NCI-H226 (cell line): ENCODE data around the gene VAV3.
A peak's percentile ranks its signal among the peaks of the same experiment; 100 is the strongest.
"Not testable (repeated sequence)": the region's sequence is repeated elsewhere in the genome, so short reads cannot be mapped to it uniquely, and the experiment has no call there.

ENCODE experiments used
- DNase-seq: peaks from one replicate; pipeline ENCODE4 v3.0.0-alpha.2; 2015

VAV3 gene

DNA sequence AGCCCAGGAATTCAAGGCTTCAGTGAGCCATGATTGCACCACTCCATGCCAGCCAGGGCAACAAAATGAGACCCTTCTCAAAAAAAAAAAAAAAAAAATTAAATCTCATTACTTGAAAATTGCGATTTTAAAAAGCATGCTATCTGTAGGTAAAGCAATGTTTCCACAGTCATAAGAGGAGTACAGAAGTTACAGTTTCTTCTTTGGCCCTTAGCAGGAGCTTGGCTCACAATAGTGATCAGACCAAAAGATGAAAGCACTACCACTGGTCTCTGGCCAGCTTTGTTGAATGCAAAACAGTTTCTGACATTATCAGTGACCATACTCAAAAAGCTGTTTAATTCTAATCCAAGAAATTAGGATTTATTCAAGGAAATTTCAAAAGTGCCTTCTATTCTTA, 31.2 kb downstream of the VAV3 start:
- no peak for DNase-seq

DNA sequence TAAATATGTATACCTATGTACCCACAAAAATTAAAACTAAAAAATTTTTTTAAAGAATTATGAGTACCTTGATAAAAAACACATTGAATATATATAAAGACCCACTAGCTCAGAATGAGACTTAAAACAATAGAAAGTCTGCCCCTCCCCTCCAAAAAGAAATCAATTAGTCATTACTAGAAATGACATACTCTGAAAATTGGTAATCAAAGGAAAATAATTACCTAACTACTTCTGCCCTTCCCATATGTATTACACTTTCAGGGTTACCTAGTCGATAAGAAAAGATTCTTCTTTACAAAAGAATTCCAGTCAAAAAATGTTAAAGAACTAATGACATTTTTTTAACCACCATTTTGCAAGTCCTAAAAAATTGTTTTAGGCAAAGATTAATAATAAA, 34.7 kb downstream of the VAV3 start:
- no peak for DNase-seq

DNA sequence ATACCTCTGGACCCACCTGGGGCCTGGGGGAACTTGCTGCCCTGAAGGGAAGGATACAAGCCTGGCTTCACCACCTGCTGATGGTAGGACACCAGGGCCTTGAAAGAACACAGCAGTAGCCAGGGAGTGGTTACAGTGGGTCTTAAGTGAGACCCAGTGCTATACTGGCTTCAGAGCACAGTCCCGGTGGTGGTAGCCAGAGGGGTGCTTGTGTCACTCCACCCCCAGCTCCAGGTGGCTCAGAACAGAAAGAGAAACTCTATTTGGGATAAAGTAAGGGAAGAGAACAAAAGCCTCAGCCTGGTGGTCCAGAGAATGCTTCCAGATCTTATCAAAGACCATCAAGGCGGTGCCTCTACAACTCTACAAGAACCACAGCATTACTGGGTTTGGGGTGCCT, 37.2 kb downstream of the VAV3 start:
- no peak for DNase-seq

DNA sequence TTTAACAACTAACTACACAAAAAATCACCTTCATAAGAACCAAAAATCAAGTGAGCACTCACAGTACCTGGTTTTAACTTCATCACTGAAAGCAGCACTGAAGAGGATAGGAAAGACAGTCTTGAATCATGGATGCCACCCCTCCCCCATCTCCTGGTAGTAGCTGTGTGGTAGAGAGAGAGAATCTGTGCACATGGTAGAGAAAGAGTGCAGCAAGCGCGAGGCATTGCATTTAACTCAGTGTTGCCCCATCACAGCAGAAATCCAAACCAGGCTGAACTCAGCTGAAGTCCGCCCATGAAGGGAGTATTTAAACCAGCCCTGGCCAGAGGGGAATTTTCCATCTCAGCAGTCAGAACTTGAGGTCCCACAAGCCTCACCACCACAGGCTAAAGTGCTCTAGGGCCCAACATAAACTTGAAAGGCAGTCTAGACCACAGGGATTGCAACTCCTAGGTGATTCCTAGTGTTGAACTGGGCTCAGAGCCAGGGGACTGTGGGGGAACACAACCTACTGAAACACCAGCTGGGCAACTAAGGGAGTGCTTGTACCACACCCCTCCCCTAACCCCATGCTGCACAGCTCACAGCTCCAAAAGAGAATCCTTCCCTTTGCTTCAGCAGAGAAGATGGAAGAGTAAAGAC, 38.4 kb downstream of the VAV3 start:
- peak; percentile 63 for DNase-seq

DNA sequence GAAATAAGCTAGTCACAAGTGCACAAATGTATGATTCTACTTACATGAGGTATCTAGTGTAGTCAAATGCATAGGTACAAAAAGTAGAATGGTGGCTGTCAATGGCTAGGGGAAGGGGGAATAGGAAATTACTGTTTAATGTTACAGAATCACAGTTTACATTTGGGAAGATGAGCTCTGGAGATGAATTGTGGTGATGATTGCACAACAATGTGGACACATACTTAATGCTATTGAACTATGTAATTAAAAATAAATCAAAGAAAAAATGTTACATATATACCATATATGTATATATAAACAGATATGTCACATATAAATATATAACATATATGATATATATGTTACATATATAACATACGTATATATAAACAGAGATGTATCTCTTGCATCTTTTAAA, 39.4 kb downstream of the VAV3 start:
- DNase-seq: no peak

DNA sequence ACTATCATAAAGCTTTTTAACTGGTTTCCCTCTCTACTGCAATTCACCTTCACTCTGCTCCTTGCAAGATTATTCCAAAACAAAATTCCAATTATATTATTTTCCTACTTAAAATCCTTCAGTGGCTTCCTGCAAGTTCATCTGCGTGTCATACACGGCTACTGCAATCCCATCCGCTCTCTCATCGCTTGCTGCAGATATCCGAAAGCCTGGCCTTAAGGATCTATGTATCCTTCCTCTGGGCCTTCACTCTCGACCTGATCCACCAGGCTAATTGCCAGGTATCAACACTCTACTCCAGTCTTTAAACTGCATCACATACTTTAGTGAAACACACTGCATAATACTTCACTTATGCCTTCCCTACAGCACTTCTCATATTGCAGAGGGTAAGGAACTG, 44.0 kb downstream of the VAV3 start:
- no peak for DNase-seq

DNA sequence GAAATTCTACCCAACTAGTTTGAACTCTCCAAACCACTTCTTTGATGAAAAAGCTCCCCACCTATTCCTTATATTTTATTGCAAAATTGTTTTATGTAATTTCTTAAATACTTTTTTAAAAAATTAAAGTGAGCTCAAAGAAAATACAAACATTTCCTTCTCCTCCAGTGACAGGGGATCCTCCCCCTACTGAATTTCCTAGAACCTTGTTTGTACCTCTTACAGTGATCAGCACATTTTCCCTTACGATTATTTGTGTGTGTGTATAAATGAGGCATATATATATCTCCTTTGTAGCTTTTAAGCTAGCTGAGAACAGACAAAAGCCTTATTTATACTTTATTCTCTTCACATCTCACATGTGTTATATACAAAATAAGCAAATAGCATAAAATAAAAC, 44.4 kb downstream of the VAV3 start:
- no peak for DNase-seq

DNA sequence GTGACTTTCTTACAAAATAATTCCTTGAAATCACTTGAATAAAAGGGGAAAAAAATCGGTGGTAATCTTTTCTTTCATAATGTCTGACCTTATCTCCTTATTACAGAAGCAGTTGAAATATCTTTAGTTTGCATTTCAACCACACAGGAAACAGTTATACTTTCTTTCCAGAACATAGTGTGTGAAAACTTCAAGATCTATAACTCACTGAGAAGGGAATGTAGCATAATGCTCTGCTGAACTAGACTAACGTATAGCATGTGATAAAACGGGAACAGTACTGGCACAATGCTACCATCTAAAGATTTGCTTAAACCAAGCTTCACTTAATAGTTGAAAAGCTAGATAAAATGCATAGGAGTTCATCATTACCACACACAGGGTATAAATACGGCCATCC, 45.0 kb downstream of the VAV3 start:
- no peak for DNase-seq

DNA sequence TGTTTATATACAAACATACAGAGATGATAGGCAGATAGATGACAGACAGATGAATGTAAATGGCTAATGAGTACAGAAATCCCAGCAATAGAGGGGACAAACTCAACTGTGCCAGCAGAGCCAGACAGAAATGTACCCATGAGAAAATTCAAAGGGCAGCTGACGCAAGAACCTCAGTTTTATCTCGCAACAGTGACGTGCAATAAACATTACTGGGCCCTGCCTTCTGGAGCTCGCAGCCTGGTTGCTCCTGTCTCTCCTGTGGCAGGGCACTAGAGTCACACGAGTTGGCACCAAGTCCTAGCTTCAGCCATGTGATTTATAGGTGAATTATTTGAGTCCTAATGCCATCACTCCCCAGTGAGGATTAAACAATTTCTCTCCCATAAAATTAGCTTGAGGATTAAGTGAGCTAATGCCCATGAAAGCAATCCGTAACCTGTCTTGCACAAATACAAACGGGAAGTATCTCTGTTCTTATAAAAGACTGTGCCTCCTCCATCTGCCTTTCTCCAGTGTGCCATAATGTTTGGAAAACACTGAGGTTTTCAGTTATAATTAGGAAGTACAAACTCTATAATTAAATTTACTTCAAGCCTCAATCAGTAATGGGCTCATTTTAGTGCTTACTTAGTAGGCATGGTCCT, 50.7 kb downstream of the VAV3 start:
- DNase-seq: no peak

DNA sequence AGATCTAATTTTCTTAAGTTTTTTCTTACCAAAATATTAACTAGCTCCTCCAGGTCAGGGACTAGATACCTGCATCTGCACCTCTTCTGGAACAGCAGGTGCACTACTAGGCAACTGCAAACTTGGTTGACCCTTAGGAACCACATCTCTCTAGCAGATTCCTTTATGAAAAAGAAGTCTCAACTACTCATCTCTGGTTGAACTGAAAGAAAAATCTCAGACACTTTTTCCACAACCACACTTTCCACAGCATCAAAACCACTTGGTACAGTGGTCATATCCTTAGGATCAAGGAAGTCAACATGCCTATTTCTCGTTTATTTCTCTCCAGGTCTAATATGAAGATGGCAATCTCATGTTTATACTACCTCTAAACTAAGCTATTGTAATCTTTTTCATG, 52.3 kb downstream of the VAV3 start:
- DNase-seq: no peak

DNA sequence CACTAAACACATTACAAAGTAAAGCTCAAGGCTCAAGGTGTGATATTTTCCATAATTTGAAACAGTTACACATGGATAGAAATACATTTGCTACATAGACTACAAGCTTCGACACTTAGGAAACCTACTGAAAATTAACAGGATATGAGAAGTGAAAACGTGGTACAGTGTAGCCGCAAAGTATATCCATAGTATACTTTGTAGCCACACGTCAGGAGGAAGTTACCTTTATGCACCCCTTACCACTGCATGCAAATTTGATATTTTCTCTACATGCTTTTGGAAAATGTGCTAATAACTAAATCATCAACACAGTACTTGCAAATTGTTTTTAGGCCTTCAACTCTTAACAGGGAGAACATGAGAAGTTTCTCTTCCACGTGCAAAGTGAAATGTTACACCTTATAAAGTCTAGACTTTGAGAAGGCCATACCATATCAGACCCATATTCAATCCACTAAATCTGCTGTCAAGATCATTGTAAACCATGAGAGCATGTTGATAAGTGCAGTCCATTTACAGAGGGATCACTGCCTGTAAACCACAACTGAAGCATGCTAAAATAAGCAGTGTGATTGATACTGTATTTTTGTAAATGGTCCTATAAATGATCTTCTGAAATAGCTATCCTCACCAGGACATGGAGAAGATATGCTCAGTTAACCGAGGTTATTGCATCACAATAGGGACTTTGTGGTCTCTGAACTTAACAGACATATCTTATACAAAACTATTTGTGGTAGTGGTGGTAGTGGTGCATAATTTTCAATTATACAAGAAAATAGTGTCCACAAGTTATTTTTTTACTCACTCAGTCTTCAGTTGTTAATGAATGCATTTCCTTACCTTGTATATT, 64.7 kb downstream of the VAV3 start:
- DNase-seq: no peak

DNA sequence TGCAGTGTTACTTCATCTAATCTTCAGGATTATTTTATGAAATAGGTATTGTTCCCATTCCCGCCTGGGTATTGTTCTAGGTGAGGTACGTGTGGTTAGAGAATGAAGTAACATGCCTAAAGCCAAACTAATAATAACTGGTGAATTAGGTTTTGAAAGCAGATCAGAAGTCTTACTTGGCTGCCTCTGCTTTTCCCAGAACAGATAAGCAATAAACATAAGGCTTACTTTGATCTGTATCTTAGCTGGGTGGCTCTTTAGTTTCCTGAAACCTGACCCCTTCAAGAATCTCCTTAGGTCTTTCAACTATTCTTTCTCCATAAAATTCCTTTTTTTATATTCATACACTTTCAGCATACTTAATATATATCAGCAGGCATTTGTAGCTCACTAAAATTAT, 65.3 kb downstream of the VAV3 start:
- DNase-seq: no peak

DNA sequence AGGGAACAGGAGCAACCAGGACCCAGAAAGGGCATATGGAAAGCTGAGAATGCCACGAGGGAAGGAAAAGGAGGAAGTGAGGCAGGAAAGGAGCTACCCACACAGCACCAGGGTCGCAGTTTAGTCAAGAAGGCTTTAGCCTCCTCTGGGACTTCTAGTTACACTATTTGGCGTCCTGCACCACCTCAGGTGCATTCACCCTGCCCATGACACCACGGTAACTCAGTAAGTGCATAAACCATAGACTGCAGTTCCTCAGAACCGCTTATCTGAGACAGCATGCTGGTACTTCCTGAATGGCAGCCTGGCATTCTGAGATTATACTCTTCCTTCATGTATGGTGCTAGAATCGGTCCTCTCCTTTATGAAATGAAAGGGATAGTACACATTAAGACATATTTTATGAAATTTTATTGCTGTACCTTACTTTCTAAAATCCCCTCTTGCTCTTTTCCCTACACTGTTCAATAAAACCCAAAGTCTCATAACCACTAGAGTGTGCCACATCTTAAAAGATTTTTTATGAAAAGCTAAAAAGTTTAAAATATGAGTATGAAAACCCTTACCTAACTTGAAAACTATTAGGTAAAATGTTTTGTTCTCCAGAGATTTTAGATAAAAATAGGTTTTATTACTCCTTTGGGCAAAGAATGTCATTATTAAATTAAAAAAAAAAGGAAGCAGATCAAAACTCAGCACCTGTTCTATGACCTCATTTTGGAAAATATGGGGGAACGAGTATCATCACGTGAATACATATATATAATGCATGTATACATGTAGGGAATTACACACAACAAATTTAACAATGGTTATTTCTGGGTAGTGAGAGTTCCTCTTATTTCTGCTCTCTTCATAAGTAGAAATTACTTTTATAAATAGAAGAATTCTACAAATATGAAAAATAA, 67.3 kb downstream of the VAV3 start:
- DNase-seq: no peak

DNA sequence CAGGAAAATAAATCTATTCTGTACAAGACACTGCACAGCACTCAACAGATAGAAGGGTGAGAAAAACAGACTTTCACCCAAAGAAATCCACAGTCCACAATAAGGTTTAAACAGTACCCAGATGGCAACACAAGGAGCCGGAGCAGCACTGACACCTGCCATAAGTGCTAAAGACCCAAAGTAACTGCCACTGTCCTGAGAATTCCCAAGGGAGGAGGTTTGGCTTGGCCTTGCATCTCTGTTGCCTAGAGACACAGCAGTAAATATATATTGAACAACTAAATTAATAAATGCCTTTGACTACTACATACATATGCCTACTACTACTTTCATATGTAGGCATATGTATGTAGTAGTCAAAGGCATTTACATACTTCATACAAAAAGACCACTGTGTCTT, 68.0 kb downstream of the VAV3 start:
- DNase-seq: no peak

DNA sequence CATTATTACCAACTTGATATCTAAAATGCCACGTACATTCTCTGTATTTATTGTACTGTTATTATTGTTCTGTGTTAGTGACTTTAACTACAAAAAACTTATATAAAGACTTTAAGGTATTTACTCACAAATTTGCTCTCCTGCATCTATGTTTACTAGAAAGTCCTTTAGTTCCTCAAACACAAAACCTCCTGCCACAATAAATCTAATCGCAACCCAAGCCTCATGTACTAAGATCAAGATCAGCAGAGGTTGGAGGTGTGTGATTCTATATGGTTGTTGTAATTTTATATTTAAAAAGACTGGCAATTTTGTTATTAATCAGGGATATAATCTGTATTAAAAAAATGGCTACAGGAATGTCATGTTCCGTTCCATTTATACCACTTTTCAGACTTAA, 68.6 kb downstream of the VAV3 start:
- DNase-seq: no peak

DNA sequence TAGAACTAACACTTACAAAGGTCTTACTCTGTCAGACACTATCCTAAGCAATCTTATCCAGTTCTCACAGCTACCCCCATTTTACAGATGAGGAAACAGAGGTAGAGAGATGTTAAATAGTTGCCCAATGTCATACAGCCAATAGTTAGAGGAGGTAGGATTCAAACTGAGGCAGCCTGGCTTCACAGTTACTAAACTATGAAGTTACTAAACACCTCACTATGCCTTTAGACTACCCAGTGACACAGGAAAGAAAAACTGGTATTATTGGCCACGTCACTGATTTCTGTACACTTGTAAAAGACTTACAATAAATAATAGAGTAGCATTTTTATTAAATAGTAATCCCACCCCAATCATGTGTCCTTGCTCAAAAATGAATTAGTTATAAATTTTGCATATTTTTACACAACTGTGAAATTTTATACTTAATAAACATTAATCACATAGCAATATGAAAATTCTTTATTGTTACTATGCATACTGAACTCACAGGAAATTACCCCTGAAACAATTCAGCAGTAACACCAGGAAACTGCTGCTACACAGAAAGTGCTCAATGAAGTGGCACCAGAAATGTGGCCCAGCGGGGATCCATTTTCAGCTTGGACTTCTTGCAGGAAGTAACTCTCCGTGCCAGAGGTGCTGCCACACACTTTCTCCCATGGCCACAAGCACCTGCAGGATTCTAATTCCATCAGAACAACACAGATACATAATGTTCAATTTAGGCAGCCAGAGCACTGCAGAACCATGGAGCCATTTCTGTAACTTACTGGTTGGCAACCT, 69.4 kb downstream of the VAV3 start:
- no peak for DNase-seq

DNA sequence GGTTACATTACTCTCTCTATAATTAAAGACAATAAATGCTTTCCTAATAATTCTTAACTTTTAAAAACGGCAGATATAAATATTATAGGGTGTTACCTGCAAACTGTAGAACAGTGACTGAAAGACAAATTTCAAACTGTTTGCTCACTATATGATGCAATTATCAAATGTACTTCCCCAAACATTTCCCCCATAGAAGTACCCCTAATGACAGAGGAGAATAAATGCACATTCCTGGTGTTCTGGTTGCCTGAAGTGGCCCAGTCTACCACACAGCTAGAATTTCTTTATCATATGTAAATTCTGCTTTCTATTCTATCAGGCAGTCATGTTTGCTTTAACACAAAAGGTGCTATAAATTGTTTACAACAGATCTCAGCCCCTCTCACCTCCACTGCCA, 70.4 kb downstream of the VAV3 start:
- DNase-seq: no peak

DNA sequence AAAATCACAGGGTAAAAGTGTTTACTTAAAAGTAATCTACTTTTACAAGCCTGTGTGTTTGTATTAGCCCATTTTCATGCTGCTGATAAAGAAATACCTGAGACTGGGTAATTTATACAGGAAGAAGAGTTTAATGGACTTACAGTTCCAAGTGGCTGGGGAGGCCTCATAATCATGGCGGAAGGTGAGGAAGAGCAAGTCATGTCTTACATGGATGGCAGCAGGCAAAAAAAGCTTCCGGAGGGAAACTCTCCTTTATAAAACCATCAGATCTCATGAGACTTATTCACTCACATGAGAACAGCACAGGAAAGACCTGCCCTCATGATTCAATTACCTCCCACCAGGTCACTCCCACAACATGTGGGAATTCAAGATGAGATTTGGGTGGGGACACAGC, 71.6 kb downstream of the VAV3 start:
- not testable (repeated sequence) for DNase-seq

DNA sequence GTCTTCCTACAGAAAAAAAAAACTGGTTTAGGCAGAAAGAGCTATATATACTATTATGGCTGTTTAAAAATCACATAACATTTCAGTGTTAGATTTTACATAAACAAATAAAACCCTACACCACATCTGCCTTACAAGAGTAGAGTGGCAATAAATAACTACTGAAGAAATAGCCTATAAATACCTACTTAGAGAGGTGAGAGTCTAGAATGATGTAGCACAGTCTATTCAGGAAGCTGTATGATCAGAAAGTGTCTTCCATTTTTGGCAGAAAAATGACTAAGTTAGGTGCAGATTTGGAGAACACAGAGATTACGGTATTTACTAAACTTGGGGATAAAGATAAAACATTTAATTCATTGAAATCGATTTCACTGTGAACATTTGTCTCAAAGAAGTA, 75.5 kb downstream of the VAV3 start:
- no peak for DNase-seq

DNA sequence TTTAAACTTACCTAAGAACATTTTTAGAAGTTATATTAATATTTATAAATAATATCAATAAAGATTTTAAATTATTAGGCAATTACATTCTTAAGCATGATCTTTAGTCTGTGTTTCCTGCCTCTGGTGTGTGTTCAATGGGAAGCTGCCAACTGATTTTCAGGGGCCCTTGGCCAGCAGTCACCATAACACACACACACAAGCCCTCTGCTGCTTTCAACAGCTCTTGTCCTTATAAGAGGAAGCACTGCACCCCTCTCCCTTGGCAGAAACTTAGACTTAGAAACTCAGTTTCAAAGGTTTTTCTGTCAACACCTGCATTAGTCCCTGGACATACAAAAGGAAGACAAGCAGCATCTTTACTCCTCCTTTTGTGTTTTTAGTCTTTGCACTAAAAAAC, 81.4 kb downstream of the VAV3 start:
- DNase-seq: no peak

DNA sequence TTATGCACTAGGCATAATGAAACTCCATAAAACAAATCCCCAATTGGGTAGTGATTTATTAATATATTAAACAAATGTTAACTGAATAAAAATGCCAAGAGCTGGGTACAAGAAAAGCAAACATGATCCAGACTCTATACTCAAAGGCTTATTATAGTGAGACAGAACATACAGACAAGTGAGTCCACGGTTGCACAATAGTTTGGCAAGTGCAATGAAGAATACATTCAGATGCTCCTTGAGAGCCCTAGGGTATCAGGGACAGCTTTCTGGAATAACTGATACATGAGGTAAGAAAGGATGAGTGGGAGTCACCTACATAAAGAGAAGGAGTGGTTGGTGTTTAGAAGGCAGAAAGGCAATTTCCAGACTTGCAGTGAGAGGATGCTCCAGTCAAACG, 85.1 kb downstream of the VAV3 start:
- DNase-seq: peak; percentile 92

DNA sequence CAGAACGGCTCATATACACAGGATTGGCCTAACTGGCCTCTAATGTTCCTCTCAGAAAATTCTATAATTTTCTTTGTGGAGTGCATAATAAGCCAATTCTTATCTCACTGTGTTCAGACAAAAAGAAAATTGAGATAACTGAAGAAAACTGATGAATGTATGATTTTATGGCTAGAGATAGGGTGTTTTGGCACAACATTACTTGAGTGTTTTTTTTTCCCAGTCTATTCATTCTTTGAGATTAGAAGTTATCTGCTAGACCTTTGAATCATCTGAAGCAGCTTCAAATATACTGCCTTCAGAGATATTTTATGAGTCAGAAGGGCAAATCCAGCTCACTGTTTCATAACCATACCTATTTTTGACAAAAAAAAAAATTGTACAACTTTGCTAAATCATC, 85.6 kb downstream of the VAV3 start:
- peak; percentile 80 for DNase-seq
